Measurements from ENCODE around the gene HNRNPC. TPM values are rescaled to one million over a fixed set of nuclear protein-coding genes. Genes with fewer than 3 reads are reported as not detected.

HNRNPC gene
- polyA plus RNA-seq, 1 donor (not counting 4 experiments of a cell fraction or from before 2014, with no cell fraction given): 871 TPM

- Histone ChIP-seq H3K27me3 (ENCODE audit: control insufficient read depth, extremely low read depth, insufficient read depth, low read length) (no peaks in the 10 kb centered on the region), H3K36me3 (ENCODE audit: control insufficient read depth in 2 of 2, extremely low read depth in 1 of 2, insufficient read depth in 2 of 2, low read length in 2 of 2) (peaks cover 32 to 56% of the 10 kb centered on the region in 2 experiments), H3K4me2 (ENCODE audit: control insufficient read depth, extremely low read depth, insufficient read depth, low read depth, low read length) (no peak overlapping the region), H3K9me1 (ENCODE audit: control insufficient read depth, extremely low read depth, insufficient read depth, low read length) (no peaks in the 10 kb centered on the region), H3K27ac (ENCODE audit: control insufficient read depth, insufficient read depth, low read length) (no peak overlapping the region), H3K9ac (ENCODE audit: control insufficient read depth, extremely low read depth, insufficient read depth, low read length) (no peak overlapping the region), H2AFZ (ENCODE audit: control insufficient read depth, low read length) (no peak overlapping the region), H3K79me2 (ENCODE audit: control insufficient read depth, insufficient read depth, low read length) (peaks cover 98% of the 10 kb centered on the region), H3K4me1 (ENCODE audit: control insufficient read depth, extremely low read depth, insufficient read depth, low read length) (no peaks in the 10 kb centered on the region), H3K4me3 (ENCODE audit: control insufficient read depth in 2 of 3, extremely low read depth in 1 of 3, insufficient read depth in 2 of 3, low read depth in 1 of 3, low read length in 3 of 3) (no peak overlapping the region), H4K20me1 (ENCODE audit: control insufficient read depth, extremely low read depth, insufficient read depth, low read length) (peaks cover 41% of the 10 kb centered on the region), H3K9me3 (ENCODE audit: control insufficient read depth, low read depth, low read length) (no peaks in the 10 kb centered on the region)
- dilution Hi-C loops (cut with MboI; ENCODE audit: extremely low pct_ligation_motif_present, low sequenced_read_pairs): no loop called here
- DNase-seq (ENCODE audit: low read depth, low spot score): no peak
- FAIRE-seq: no peak
- no peak for TF ChIP-seq CTCF (optimal IDR thresholded peaks at IDR 0.05 in 1 of 3, IDR thresholded peaks at IDR 0.05 in 1 of 3, conservative IDR thresholded peaks at IDR 0.05 in 1 of 3; ENCODE audit: extremely low read depth in 1 of 3, insufficient read depth in 2 of 3, low read length in 3 of 3)
- TF ChIP-seq EZH2 (IDR thresholded peaks at IDR 0.05; ENCODE audit: low read length): no peak
Measured at GRCh38 chr14:21229821-21230220, 39.4 kb downstream of the HNRNPC start.

- no peak for TF ChIP-seq EZH2 (IDR thresholded peaks at IDR 0.05; ENCODE audit: low read length)
- TF ChIP-seq CTCF (optimal IDR thresholded peaks at IDR 0.05 in 1 of 3, IDR thresholded peaks at IDR 0.05 in 1 of 3, conservative IDR thresholded peaks at IDR 0.05 in 1 of 3; ENCODE audit: extremely low read depth in 1 of 3, insufficient read depth in 2 of 3, low read length in 3 of 3): no peak
- H3K9ac ChIP-seq (ENCODE audit: control insufficient read depth, extremely low read depth, insufficient read depth, low read length): no peak overlapping the region
- H3K4me1 ChIP-seq (ENCODE audit: control insufficient read depth, extremely low read depth, insufficient read depth, low read length): no peaks in the 10 kb centered on the region
- no peaks in the 10 kb centered on the region for H3K9me1 ChIP-seq (ENCODE audit: control insufficient read depth, extremely low read depth, insufficient read depth, low read length)
- H3K27ac ChIP-seq (ENCODE audit: control insufficient read depth, insufficient read depth, low read length): no peak overlapping the region
- dilution Hi-C loops (cut with MboI; ENCODE audit: extremely low pct_ligation_motif_present, low sequenced_read_pairs): no loop called here
- H3K79me2 ChIP-seq (ENCODE audit: control insufficient read depth, insufficient read depth, low read length): peaks cover 98% of the 10 kb centered on the region
- no peaks in the 10 kb centered on the region for H3K9me3 ChIP-seq (ENCODE audit: control insufficient read depth, low read depth, low read length)
- H3K27me3 ChIP-seq (ENCODE audit: control insufficient read depth, extremely low read depth, insufficient read depth, low read length): no peaks in the 10 kb centered on the region
- no peak overlapping the region for H3K4me2 ChIP-seq (ENCODE audit: control insufficient read depth, extremely low read depth, insufficient read depth, low read depth, low read length)
- peaks cover 43% of the 10 kb centered on the region for H4K20me1 ChIP-seq (ENCODE audit: control insufficient read depth, extremely low read depth, insufficient read depth, low read length)
- peaks cover 29 to 51% of the 10 kb centered on the region in 2 experiments for H3K36me3 ChIP-seq (ENCODE audit: control insufficient read depth in 2 of 2, extremely low read depth in 1 of 2, insufficient read depth in 2 of 2, low read length in 2 of 2)
- FAIRE-seq (no peak), DNase-seq (ENCODE audit: low read depth, low spot score) (no peak)
- no peak overlapping the region for H2AFZ ChIP-seq (ENCODE audit: control insufficient read depth, low read length)
- no peak overlapping the region for H3K4me3 ChIP-seq (ENCODE audit: control insufficient read depth in 2 of 3, extremely low read depth in 1 of 3, insufficient read depth in 2 of 3, low read depth in 1 of 3, low read length in 3 of 3)
Measured at GRCh38 chr14:21227981-21228380, 41.3 kb downstream of the HNRNPC start.
